Limb (tissue), 2 donors: ENCODE data around the gene ELK4.

ENCODE experiments used
- DNase-seq, 2 donors: peaks; one replicate each; pipeline ENCODE4 v3.0.0-alpha.2; 2016; ENCODE audit errors: extremely low spot score in 2 of 2

The ELK4 gene

DNA sequence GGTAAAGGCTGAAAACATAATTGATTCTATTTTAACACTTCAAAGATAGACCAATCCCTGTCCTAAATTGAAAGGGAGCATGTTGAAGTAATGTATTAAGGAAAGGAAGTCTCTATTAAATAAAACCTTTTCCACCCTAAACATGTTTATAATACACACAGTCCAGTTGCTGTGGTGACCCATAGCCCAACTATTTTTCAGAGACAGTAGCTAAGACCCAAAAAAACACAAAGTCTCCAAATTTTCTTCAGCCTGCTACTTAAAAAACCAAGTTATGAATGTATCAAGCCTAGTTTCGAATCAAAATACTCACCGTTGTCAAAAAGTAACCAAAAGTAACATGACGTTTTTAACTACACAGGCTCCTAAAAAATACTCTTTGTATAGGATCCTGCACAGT is 1.6 kb downstream of the ELK4 start:
- DNase-seq: peak in 1 of 2 donors; percentile 24

DNA sequence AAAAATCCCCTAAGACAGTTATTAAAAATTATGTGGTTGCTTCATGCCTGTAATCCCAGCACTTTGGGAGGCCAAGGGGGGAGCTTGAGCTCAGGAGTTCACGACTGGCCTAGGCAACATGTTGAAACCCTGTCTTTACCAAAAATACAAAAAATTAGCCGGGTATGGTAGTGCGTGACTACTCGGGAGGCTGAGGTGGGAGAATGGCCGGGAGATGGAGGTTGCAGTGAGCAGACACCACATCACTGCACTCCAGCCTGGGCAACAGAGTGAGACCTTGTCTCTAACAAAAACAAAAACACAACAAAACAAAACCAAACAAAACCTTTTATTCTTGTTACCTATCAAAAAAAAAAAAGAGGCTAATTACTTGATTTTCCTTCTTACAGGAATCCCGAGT is 2.1 kb downstream of the ELK4 start:
- DNase-seq: no peak

DNA sequence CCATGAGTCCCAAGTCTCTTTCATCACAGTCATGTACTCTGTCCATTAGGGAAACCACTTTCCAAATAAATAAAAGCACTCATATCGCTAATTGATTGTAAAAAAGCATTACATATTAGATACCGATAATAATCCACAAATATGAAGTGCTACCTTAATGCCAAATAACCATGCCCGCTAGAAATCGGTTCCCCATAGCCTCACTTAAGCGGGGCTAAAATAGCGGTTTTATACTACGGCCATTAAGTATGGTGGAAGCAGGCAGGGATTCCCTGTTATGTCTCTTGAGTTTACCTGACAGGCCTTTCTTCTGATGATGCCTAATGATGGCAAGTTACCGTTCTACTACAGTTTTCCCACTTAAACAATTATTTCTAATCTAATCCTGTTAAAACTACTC is 3.9 kb downstream of the ELK4 start:
- no peak for DNase-seq

DNA sequence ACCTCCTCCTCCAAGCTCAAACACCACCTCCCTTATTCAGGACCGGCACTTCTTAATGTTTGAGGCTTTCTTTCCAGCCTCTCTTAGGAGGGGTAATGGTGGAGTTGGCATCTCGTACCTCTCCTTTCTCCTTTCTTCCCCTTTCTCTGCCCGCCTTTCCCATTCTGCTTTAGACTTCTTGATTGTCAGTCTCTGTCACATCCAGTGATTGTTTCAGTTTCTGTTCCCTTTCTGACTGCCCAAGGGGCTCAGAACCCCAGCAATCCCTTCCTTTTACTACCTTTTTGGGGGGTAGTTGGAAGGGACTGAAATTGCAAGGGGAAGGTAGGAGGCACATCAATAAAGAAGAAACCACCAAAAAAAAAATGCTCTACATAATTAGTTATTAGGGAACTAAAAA is 5.6 kb downstream of the ELK4 start:
- DNase-seq: no peak

DNA sequence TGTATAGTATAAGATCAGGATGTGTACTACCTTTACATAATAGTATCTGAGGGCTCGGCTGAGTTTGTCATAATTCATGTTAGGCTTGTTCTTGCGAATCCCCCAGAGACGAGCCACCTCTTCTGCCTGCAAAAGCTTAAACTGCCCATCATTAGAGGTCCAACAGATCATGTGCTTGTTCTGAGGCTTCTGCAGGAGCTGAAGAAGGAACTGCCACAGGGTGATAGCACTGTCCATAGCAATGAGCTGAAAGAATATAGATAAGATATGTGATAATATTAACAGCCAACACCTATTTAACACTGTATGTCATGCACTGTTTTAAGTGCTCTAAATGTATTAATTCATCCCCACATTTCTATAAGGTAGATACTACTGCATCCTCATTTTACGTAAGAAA is 8.2 kb downstream of the ELK4 start:
- DNase-seq: no peak

- no peak for DNase-seq
Observed at GRCh38 chr1:205620269-205620668, 11.5 kb downstream of the ELK4 start.

GRCh38 chr1:205619376-205619775 is 12.4 kb downstream of the ELK4 start:
- DNase-seq: no peak

GRCh38 chr1:205616563-205617293 is 15.1 kb downstream of the ELK4 start:
- no peak for DNase-seq

GRCh38 chr1:205615789-205616188 is 16.0 kb downstream of the ELK4 start:
- no peak for DNase-seq

GRCh38 chr1:205613854-205614412 is 17.9 kb downstream of the ELK4 start:
- no peak for DNase-seq

DNA sequence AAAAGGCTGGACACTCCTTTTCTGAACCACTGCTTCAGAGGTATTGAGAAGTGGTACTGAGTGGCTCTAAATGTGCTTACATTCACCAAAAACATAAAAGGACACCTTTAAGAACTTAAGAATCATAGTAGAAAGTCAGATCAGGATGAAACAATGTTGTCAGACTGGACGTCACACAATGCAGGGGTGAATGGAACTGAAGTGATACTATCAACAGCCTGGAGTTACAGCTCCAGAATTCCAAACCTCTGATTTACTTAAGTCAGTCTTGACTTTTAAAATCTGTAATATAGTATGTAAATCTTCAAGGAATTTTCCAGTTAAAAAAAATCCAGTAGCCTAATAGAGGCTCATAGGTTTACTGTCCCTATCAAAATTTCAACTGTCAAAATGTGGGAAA is 19.3 kb downstream of the ELK4 start:
- DNase-seq: no peak

- DNase-seq: no peak
Observed at GRCh38 chr1:205612104-205612503, 19.7 kb downstream of the ELK4 start.

- DNase-seq: no peak
Observed at GRCh38 chr1:205610901-205611466, 20.8 kb downstream of the ELK4 start.

DNA sequence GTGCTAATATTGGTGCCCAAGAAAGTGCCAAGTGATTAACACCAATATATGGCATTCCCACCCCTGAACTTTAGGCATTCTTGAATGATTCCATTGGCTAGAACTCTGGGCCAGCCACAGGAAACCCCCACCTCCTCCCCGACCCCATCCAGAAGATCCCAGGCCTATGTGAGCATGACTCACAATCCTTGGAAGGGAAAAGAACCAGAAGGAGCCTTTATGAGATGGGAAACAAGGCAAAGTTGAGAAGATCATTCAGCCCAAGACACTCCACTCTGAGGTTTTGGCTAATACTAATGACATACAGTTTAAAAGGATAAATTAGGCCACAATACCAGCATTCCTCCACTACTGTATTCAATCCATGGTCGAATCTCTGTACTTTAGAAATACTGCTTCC is 21.8 kb downstream of the ELK4 start:
- no peak for DNase-seq

DNA sequence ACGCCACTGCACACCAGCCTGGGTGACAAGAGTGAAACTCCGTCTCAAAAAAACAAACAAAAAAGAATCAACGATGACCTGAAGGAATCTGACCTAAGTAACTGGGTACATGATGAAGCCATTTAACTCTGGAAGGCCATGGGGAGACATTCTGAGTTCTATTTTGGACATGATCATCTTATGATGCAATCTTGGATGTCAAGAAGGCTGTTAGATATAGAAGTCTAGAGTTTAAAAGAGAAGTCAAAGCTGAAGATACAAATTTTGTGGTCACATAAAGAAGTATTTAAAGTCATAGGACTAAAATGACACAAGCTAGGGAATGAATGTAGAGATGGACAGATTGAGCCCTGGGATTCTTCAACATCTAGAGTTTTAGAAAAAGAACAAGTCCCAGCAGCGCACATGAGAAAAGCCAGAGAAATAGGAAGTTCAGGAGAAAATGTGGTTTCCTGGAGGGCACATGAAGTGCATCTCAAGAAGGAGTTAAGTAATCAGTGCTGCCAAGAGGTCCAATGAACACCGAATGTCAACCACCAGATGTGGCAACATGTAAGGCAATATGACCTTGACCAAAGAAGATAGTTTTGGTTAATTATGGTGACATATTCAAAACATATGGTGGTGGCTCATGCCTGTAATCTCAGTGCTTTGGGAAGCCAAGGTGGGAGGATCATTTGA is 26.8 kb downstream of the ELK4 start:
- DNase-seq: no peak

- no peak for DNase-seq
Observed at GRCh38 chr1:205604059-205604458, 27.8 kb downstream of the ELK4 start.

DNA sequence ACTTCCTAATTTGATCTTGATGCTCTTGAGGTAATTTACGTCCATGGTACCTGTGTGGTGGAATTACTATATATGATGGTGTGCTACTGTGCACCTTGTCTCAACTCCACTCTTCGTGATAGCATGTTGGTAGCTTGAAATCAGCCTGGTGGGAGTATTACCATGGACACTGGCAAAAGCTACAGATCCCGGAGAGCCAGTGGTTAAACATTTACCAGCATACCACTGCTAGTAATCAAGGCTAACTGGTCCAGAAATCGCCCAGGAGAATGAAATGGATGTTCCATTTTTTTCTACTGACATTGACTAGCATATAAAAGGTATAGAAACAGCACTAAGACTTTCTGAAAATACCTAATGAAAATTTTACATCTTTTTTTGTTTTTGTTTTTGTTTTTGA is 30.6 kb downstream of the ELK4 start:
- DNase-seq: no peak

DNA sequence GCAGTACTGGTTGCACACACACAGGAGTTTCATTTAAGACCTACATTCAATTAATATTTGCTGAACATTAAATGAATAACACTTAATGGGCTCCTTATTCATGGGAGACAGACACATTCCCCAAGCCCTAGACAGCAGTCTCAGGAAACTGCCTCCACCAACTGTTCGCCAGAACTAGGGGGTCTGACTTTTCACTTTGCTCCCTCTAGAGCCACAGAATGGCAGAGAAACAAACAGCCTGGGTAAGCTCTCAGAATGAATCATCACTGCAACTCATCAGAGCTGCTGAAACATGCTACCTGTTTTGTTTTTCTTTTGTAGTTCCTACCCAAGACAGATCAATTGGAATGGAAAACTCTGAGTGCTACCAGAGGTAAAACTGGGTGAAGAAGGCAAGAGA is 31.7 kb downstream of the ELK4 start:
- no peak for DNase-seq

GRCh38 chr1:205599669-205600042 is 32.2 kb downstream of the ELK4 start:
- no peak for DNase-seq

DNA sequence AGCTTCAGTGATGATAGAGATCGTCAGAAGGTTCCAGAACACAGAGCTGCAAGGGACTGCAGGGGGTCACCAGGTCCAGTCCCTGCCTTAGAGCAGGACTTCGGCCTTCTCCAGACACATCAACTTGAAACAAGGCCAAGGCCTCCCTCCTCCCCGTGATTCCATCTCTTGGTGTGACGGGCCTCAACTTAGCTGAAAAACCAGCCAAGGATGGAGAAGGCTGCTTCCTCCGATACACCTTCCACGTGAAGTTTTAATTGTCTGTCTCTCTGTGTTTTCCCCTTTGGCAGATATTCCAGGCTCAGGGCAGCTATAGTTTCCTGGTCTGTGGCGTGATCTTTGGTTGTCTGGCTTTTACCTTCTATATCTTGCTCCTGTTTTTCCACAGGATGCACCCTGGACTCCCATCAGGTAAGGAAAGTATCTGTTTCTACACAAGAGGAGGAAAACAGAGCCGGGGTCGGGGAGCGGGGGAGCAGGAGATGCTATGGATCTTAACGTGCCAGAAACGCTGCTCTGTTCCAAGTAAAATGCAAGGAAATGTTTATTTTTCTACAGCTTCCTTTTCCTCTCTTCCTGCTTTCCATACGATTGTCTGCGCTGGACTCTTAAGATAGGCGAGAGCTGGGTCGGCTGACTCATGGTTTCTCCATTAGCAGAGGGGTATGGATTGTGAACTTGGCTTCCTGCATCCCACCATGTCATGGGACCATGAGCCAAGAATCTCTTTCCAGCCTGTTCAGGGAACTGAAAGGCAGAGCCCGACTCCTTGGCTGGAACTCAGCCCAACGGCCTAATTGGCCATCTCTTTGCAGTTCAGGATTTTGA is 32.8 kb downstream of the ELK4 start:
- peak; percentile 75 to 87 for DNase-seq

DNA sequence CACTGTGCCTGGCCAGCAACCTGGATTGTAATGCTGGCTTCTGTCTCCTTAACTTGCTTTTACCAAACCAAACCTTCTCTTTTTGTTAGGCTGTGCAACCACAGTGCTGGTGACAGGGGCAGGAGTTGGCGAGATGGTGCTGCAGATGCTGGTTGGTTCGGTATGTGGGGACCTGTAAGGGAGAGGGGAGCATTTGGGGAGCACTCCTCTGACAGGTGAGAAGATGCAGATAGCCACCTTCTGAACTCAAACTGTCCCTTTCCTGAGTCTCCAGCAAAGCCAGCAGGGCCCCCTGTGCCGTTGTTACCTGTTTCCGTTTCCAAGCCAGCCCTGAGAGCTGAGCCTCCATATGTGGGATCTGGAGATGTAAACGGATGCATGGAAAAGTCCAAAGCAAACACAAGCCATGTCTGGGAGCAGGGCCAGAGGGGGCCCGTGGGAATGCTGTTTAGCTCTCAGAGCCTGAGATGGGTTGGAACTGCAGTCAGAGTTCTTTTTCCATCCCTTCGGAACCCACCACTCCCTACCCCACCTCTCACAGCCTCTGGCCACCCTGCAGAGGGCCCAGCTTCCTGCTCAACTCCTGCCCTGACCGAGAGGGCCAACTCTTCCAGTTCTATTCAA is 34.0 kb downstream of the ELK4 start:
- DNase-seq: peak; percentile 81 to 86
